Measurements from ENCODE around the gene SIL1.

Gene SIL1

GRCh38 chr5:138903130-138903775 is 294.9 kb downstream of the SIL1 start:
- DNase-seq: no peak

GRCh38 chr5:138901716-138902115 is 296.5 kb downstream of the SIL1 start:
- DNase-seq: no peak

- peak in 1 of 2 donors; percentile 13 for DNase-seq
These were observed 297.7 kb downstream of the SIL1 start for GRCh38 chr5:138900281-138900965.

DNA sequence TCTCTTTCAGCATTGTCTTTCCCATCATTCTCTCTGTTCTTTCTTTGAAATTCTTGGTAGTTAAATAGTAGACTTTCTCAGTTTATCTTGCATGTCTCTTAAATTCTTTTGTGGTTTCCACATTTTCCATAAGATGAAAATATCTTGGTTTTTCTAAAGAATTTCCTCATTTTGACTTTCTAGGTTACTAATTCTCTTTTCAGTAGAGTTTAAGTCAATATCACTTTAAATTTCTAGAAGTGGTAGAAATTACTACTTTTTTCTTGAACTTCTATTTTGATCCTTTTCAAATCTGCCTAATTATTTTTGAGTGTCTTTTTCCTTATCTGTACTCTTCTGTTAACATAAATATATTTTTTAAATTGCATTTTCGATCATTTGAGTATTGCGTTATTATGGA is 299.4 kb downstream of the SIL1 start:
- DNase-seq: no peak

GRCh38 chr5:138898299-138898698 is 299.9 kb downstream of the SIL1 start:
- no peak for DNase-seq

All from stimulated activated CD4-positive, alpha-beta T cell treated with anti-CD3 and anti-CD28 coated beads, Interleukin-2, amount 100 ng/mL, for 24 hours (primary cell).